ENCODE results near the gene IRF4.

The IRF4 gene

GRCh38 chr6:392441-393390, 1.2 kb downstream of the IRF4 start:
- no peak for DNase-seq (ENCODE audit: insufficient read length, low spot score)
- TF ChIP-seq CTCF (IDR thresholded peaks at IDR 0.05; ENCODE audit: insufficient read depth, missing control alignments): no peak
- no peak for FAIRE-seq

DNA sequence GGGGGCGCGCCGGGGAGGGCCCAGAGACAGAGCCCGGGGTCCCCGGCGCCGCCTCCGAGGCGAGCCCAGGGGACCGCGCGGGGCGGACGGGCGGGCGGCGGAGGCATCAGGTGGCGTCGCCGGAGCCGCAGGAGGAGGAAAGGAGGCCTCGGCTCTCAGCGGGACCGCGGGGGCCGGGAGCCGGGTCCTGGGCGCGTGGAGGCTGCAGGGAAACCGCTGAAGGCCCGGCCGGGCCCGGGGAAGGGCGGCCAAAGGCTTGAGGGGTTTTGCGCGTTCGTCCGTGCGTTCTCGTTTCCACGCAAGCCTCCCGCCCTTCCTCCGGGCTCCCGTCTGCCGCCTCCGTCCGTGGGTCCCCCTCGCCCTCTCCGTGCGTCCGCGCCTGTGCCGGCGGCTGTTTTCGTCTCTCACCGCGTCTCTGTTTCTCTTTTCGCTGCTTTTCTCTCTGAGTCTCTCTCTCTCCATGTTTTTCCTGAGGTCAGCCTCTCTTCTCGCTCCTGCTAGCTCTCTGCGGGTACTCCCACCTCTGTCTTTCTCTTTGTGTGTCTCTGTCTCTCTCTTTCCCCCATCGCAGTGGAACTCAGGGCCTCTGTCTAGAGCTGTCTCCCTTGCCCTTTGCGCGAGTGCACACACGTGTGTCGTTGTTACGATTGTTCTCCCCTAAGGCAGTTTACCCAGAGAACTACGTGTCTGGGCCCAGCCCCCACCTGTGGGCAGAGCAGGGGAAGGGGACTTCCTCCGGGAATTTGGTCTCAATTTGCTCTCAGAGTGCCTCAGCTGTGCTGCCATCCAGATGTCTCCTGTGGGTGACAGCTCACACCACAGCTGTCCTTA, 2.1 kb downstream of the IRF4 start:
- FAIRE-seq (no peak), DNase-seq (ENCODE audit: insufficient read length, low spot score) (no peak)
- no peak for TF ChIP-seq CTCF (IDR thresholded peaks at IDR 0.05; ENCODE audit: insufficient read depth, missing control alignments)

DNA sequence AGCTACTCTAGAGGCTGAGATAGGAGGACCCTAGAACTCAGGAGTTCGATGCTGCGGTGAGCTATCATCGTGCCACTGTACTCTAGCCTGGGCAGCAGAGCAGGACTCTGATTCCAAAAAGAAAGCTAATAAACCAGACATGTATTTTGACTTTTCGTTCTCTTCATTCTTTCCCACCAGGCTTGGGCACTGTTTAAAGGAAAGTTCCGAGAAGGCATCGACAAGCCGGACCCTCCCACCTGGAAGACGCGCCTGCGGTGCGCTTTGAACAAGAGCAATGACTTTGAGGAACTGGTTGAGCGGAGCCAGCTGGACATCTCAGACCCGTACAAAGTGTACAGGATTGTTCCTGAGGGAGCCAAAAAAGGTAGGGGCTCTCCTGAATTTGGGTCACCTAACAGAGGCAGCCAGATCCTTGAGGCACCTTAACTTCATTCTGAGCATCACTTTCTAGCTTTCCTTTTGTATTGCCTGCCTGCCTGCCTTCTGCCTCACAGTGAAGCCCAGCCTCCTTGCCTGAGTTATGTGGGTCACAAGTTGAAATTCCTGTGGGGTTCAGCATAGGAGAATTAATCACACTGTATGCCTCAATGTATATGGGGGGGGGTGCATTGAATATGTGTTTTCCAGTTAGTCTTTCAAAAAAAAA, 3.2 kb downstream of the IRF4 start:
- no peak for TF ChIP-seq CTCF (IDR thresholded peaks at IDR 0.05; ENCODE audit: insufficient read depth, missing control alignments)
- FAIRE-seq: no peak
- no peak for DNase-seq (ENCODE audit: insufficient read length, low spot score)

GRCh38 chr6:395432-396125, 4.0 kb downstream of the IRF4 start:
- DNase-seq (ENCODE audit: insufficient read length, low spot score) (no peak), FAIRE-seq (no peak)
- no peak for TF ChIP-seq CTCF (IDR thresholded peaks at IDR 0.05; ENCODE audit: insufficient read depth, missing control alignments)

GRCh38 chr6:396126-396520, 4.6 kb downstream of the IRF4 start:
- DNase-seq (ENCODE audit: insufficient read length, low spot score) (no peak), FAIRE-seq (no peak)
- no peak for TF ChIP-seq CTCF (IDR thresholded peaks at IDR 0.05; ENCODE audit: insufficient read depth, missing control alignments)

DNA sequence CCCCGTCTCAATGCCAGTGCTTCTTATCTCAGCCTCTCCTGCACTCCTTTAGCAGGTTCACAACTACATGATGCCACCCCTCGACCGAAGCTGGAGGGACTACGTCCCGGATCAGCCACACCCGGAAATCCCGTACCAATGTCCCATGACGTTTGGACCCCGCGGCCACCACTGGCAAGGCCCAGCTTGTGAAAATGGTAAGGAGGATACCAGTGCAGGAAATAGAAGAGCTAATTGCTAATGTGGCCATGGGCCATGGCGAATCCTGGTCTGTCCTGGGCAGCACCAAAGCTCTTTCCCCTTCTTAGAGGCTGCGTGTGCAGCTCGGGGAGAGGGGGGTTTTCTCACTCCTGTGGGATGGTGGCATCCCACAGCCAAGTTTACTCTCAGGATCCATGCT, 5.5 kb downstream of the IRF4 start:
- FAIRE-seq (no peak), DNase-seq (ENCODE audit: insufficient read length, low spot score) (no peak)
- TF ChIP-seq CTCF (IDR thresholded peaks at IDR 0.05; ENCODE audit: insufficient read depth, missing control alignments): no peak

Measured in D721Med (cell line).